Upper lobe of left lung (tissue), 6 donors: ENCODE results near the gene NRM. TPM values are rescaled to one million over a fixed set of nuclear protein-coding genes. Genes with fewer than 3 reads are reported as not detected.

ENCODE experiments used
- ATAC-seq, 2 donors: fragments of 200-7000 bp; cut with Tn5 transposase; one replicate each; pipeline ENCODE4 v1.9.1; 2022; ENCODE audit warnings: mild to moderate bottlenecking in 2 of 2, moderate library complexity in 2 of 2; ENCODE audit not compliant: low FRiP score in 2 of 2
- DNase-seq, 2 donors: peaks; one replicate each; pipeline ENCODE4 v3.0.0-alpha.2; 2019 to 2020
- H3K27ac ChIP-seq, 4 donors: fragments of 200-600 bp; sonication (generic); one replicate each; pipeline ENCODE4 v1.5.1; 2016 to 2019
- H3K27me3 ChIP-seq, 4 donors: fragments of 200-600 bp; sonication (generic); one replicate each; pipeline ENCODE4 v1.5.1; 2017 to 2019
- H3K36me3 ChIP-seq, 4 donors: fragments of 200-600 bp; sonication (generic); one replicate each; pipeline ENCODE4 v1.5.1; 2016 to 2019
- H3K4me1 ChIP-seq, 4 donors: fragments of 200-600 bp; sonication (generic); one replicate each; pipeline ENCODE4 v1.5.1; 2018 to 2019
- H3K4me3 ChIP-seq, 4 donors: fragments of 200-600 bp; sonication (generic); one replicate each; pipeline ENCODE4 v1.5.1; 2017 to 2019; ENCODE audit warnings: mild to moderate bottlenecking in 2 of 4, moderate library complexity in 1 of 4
- H3K9me3 ChIP-seq, 4 donors: fragments of 200-600 bp; sonication (generic); one replicate each; pipeline ENCODE4 v1.5.1; 2018 to 2019
- CTCF ChIP-seq, 6 experiments: fragments of 450-650 bp in 4 of 6; fragments of 200-600 bp in 2 of 6; sonication (generic) in 2 of 6; IDR thresholded peaks; one replicate each; pipeline ENCODE4 v1.5.1; 2016 to 2019; ENCODE audit warnings: antibody characterized with exemption in 6 of 6
- EP300 ChIP-seq, 4 donors: sonication (generic); formaldehyde crosslinking; IDR thresholded peaks; one replicate each; pipeline ENCODE4 v1.5.1; 2017; ENCODE audit warnings: antibody characterized with exemption in 4 of 4, control low read depth in 2 of 4
- POLR2A ChIP-seq, 4 donors: fragments of 450-650 bp; IDR thresholded peaks; one replicate each; pipeline ENCODE4 v1.5.1; 2016 to 2017; ENCODE audit warnings: antibody characterized with exemption in 4 of 4, mild to moderate bottlenecking in 2 of 4
- POLR2AphosphoS5 ChIP-seq, 2 donors: sonication (generic); formaldehyde crosslinking; IDR thresholded peaks; one replicate each; pipeline ENCODE4 v1.5.1; 2017; ENCODE audit warnings: antibody characterized with exemption in 2 of 2
- WGBS, 2 donors: methylation state at CpG; one replicate each; pipeline ENCODE4 v1.1.5; 2017 to 2018; 5-methylcytosine and 5-hydroxymethylcytosine counted together
- total RNA-seq, 6 donors: library from RNA; depleted of rRNA in 4 of 6; stranded (reverse); fragments of >200 nt in 4 of 6; gene quantifications; one replicate each; pipeline versions ENCODE4 v1.1.0 to v1.2.1, GENCODE V29; 2016 to 2021
- donor health status: DM: no; HTN: no; CAD: no; lungs with moderate emphysema.
- donor health status: DM: no; HTN: yes; CAD: no; lungs with severe emphysema.

The NRM gene
- total RNA-seq, 6 donors from 2014 or later, result 3.3 to 13.4 (median 7.2) TPM

- Histone ChIP-seq H3K27me3 (no peaks in the 10 kb centered on the region), H3K27ac (peak overlapping the region; percentile 99 to 100 (median 99)), H3K36me3 (no peaks in the 10 kb centered on the region), H3K4me1 (peaks cover 32 to 41% (median 37%) of the 10 kb centered on the region in 4 donors), H3K9me3 (no peaks in the 10 kb centered on the region), H3K4me3 (peak overlapping the region in 1 of 4 donors; percentile 79)
- DNase-seq (peak in 1 of 2 donors; percentile 40), ATAC-seq (no peak)
- no peak for TF ChIP-seq POLR2A (IDR thresholded peaks at IDR 0.05)
- TF ChIP-seq EP300 (IDR thresholded peaks at IDR 0.05), result no peak
- TF ChIP-seq POLR2AphosphoS5 (IDR thresholded peaks at IDR 0.05), result no peak
- TF ChIP-seq CTCF (IDR thresholded peaks at IDR 0.05), result no peak
- WGBS, 2 donors, result 88 to 93% methylated on average over 11 of the region's 11 CpGs
Observed at GRCh38 chr6:30689022-30689865, 1.5 kb downstream of the NRM start.

GRCh38 chr6:30688569-30688968 is 2.2 kb downstream of the NRM start:
- Histone ChIP-seq H3K4me1 (peaks cover 32 to 41% (median 38%) of the 10 kb centered on the region in 4 donors), H3K36me3 (no peaks in the 10 kb centered on the region), H3K4me3 (peak overlapping the region in 1 of 4 donors; percentile 70), H3K27ac (peak overlapping the region; percentile 99 to 100 (median 99)), H3K9me3 (no peaks in the 10 kb centered on the region), H3K27me3 (no peaks in the 10 kb centered on the region)
- 86 to 95% methylated on average over 9 of the region's 9 CpGs for WGBS, 2 donors
- DNase-seq, result no peak
- ATAC-seq, result no peak
- TF ChIP-seq CTCF (IDR thresholded peaks at IDR 0.05) (no peak), EP300 (IDR thresholded peaks at IDR 0.05) (no peak), POLR2AphosphoS5 (IDR thresholded peaks at IDR 0.05) (no peak), POLR2A (IDR thresholded peaks at IDR 0.05) (no peak)

- WGBS, 2 donors, result 28 to 32% methylated on average over 6 to 20 of the region's 22 CpGs
- Histone ChIP-seq H3K4me1 (peaks cover 32 to 45% (median 41%) of the 10 kb centered on the region in 4 donors), H3K27me3 (no peaks in the 10 kb centered on the region), H3K9me3 (no peaks in the 10 kb centered on the region), H3K36me3 (no peaks in the 10 kb centered on the region), H3K27ac (peak overlapping the region; percentile 99 to 100 (median 99)), H3K4me3 (peak overlapping the region; percentile 70 to 87 (median 80))
- TF ChIP-seq CTCF (IDR thresholded peaks at IDR 0.05), result peak in 1 of 6 experiments; percentile 4
- no peak for TF ChIP-seq POLR2AphosphoS5 (IDR thresholded peaks at IDR 0.05)
- no peak for TF ChIP-seq EP300 (IDR thresholded peaks at IDR 0.05)
- peak in 1 of 4 donors; percentile 71 for TF ChIP-seq POLR2A (IDR thresholded peaks at IDR 0.05)
- DNase-seq (no peak), ATAC-seq (no peak)
Observed at GRCh38 chr6:30687659-30688431, 2.9 kb downstream of the NRM start.

GRCh38 chr6:30686908-30687658 is 3.7 kb downstream of the NRM start:
- no peaks in the 10 kb centered on the region for H3K9me3 ChIP-seq
- TF ChIP-seq EP300 (IDR thresholded peaks at IDR 0.05) (peak in 3 of 4 donors; percentile 44 to 98 (median 81)), CTCF (IDR thresholded peaks at IDR 0.05) (no peak), POLR2A (IDR thresholded peaks at IDR 0.05) (peak in 2 of 4 donors; percentile 43 to 59), POLR2AphosphoS5 (IDR thresholded peaks at IDR 0.05) (peak; percentile 93 to 97)
- no peaks in the 10 kb centered on the region for H3K36me3 ChIP-seq
- H3K4me3 ChIP-seq, result peak overlapping the region; percentile 70 to 87 (median 80)
- H3K27me3 ChIP-seq, result no peaks in the 10 kb centered on the region
- H3K4me1 ChIP-seq, result peaks cover 32 to 51% (median 44%) of the 10 kb centered on the region in 4 donors
- 1 to 3% methylated on average over 32 to 40 of the region's 52 CpGs for WGBS, 2 donors
- peak overlapping the region; percentile 99 to 100 (median 99) for H3K27ac ChIP-seq
- ATAC-seq (peak; percentile 88), DNase-seq (peak; percentile 93 to 98)
